Right lobe of liver (tissue), 4 donors: ENCODE measurements around the gene NEDD4L.

Source experiments
- CTCF ChIP-seq, 4 donors: fragments of 200-600 bp in 3 of 4; fragments of 450-650 bp in 1 of 4; IDR thresholded peaks; one replicate each; pipeline versions ENCODE4 v1.5.1 to v1.8.0; 2016 to 2022; ENCODE audit warnings: antibody characterized with exemption in 4 of 4, mild to moderate bottlenecking in 2 of 4
- POLR2A ChIP-seq: fragments of 450-650 bp; IDR thresholded peaks from one replicate; pipeline ENCODE4 v1.6.1; 2017; ENCODE audit warnings: antibody characterized with exemption, mild to moderate bottlenecking
- donor health status: DM: no; HTN: no; CAD: no.
- donor health status: DM: no; HTN: no; CAD: no.
- donor health status: DM: no; HTN: yes; CAD: no.

DNA sequence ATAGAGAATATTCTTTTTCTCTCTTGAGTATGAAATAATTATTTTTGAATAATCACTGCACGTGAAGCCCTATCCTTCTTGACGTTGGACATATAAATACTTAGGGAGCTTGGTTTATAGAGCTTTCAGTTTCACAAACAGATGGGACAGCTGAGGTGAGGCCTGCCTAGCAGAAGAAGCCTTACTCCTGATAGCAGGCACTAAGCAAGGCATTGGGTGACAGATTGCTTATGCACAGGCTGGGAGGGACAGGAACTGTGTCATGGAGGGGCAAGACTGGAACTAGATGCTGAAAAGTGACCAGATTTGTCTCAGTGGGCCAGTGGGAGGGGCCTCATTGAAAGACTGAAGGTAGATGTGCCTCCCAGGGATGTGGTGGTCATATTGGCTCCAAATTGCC, 220.8 kb downstream of the NEDD4L start:
- TF ChIP-seq POLR2A: no peak
- no peak for TF ChIP-seq CTCF (IDR thresholded peaks at IDR 0.05)
